ENCODE results near the gene DDX28. TPM values are rescaled to one million over a fixed set of nuclear protein-coding genes. Genes with fewer than 3 reads are reported as not detected.

DDX28 gene
- polyA plus RNA-seq, 3 donors, result 14.7 to 42.9 (median 27.7) TPM

- peaks cover 42 to 47% of the 10 kb centered on the region in 2 donors for H3K4me1 ChIP-seq (ENCODE audit: control insufficient read depth in 1 of 2, insufficient read depth in 2 of 2, low read length in 2 of 2)
- no peak for TF ChIP-seq CTCF (IDR thresholded peaks at IDR 0.05)
- no peaks in the 10 kb centered on the region for H3K27me3 ChIP-seq (ENCODE audit: control insufficient read depth in 2 of 2, insufficient read depth in 2 of 2, low read length in 2 of 2)
- peak overlapping the region in 1 of 2 donors; percentile 7 for H3K27ac ChIP-seq (ENCODE audit: low read depth in 1 of 2, low read length in 2 of 2)
- 62% methylated on average over 3 of the region's 3 CpGs for WGBS (ENCODE audit: insufficient coverage)
- no peaks in the 10 kb centered on the region for H3K9me3 Mint-ChIP-seq
- no peak overlapping the region for H3K9ac ChIP-seq (ENCODE audit: insufficient read depth, low read length, poor library complexity, severe bottlenecking)
- no peak for DNase-seq
- H3K36me3 Mint-ChIP-seq, result peaks cover 24 to 30% of the 10 kb centered on the region in 2 donors
- peak overlapping the region in 1 of 2 donors; percentile 53 for H3K4me3 Mint-ChIP-seq
- no peak overlapping the region for H3K4me3 ChIP-seq (replicated peaks in 1 of 3; ENCODE audit: low read depth in 2 of 3, low read length in 3 of 3)
- H3K9me3 ChIP-seq (replicated peaks in 1 of 2; ENCODE audit: control insufficient read depth in 1 of 2, insufficient read depth in 1 of 2, low read length in 2 of 2), result no peaks in the 10 kb centered on the region
- H3K4me2 ChIP-seq (replicated peaks; ENCODE audit: extremely low read depth, low read length, poor library complexity, severe bottlenecking), result no peak overlapping the region
- no peak overlapping the region for H2AFZ ChIP-seq (ENCODE audit: insufficient read depth, low read depth, low read length, poor library complexity, severe bottlenecking)
- peaks cover 59% of the 10 kb centered on the region for H3K4me1 Mint-ChIP-seq
- no peaks in the 10 kb centered on the region for H3K27me3 Mint-ChIP-seq (ENCODE audit: low read depth in 3 of 3)
- H3K79me2 ChIP-seq (ENCODE audit: insufficient read depth, low read length), result peaks cover 13% of the 10 kb centered on the region
- peak overlapping the region in 3 of 7 donors; percentile 64 to 86 (median 65) for H3K27ac Mint-ChIP-seq
- peaks cover 22 to 34% of the 10 kb centered on the region in 2 donors for H3K36me3 ChIP-seq (replicated peaks in 1 of 2; ENCODE audit: control insufficient read depth in 1 of 2, insufficient read depth in 2 of 2, low read length in 2 of 2)
- intact Hi-C loops (cut with micrococcal nuclease), result no loop called here
- H4K20me1 ChIP-seq (ENCODE audit: insufficient read depth, low read length), result peaks cover 36% of the 10 kb centered on the region
These were observed 34.4 kb downstream of the DDX28 start for GRCh38 chr16:67988675-67989074.

- Histone ChIP-seq H3K36me3 (replicated peaks in 1 of 2; ENCODE audit: control insufficient read depth in 1 of 2, insufficient read depth in 2 of 2, low read length in 2 of 2) (peaks cover 19 to 31% of the 10 kb centered on the region in 2 donors), H3K9ac (ENCODE audit: insufficient read depth, low read length, poor library complexity, severe bottlenecking) (no peak overlapping the region), H2AFZ (ENCODE audit: insufficient read depth, low read depth, low read length, poor library complexity, severe bottlenecking) (no peak overlapping the region), H3K79me2 (ENCODE audit: insufficient read depth, low read length) (peaks cover 8% of the 10 kb centered on the region), H4K20me1 (ENCODE audit: insufficient read depth, low read length) (peaks cover 31% of the 10 kb centered on the region), H3K4me2 (replicated peaks; ENCODE audit: extremely low read depth, low read length, poor library complexity, severe bottlenecking) (no peak overlapping the region), H3K27ac (ENCODE audit: low read depth in 1 of 2, low read length in 2 of 2) (no peak overlapping the region), H3K4me3 (replicated peaks in 1 of 3; ENCODE audit: low read depth in 2 of 3, low read length in 3 of 3) (no peak overlapping the region), H3K9me3 (replicated peaks in 1 of 2; ENCODE audit: control insufficient read depth in 1 of 2, insufficient read depth in 1 of 2, low read length in 2 of 2) (no peaks in the 10 kb centered on the region), H3K27me3 (ENCODE audit: control insufficient read depth in 2 of 2, insufficient read depth in 2 of 2, low read length in 2 of 2) (no peaks in the 10 kb centered on the region), H3K4me1 (ENCODE audit: control insufficient read depth in 1 of 2, insufficient read depth in 2 of 2, low read length in 2 of 2) (peaks cover 35 to 40% of the 10 kb centered on the region in 2 donors)
- no peak for DNase-seq
- Mint-ChIP-seq H3K4me1 (peaks cover 57% of the 10 kb centered on the region), H3K27me3 (ENCODE audit: low read depth in 3 of 3) (peaks cover 0 to 2% (median 0%) of the 10 kb centered on the region in 3 donors), H3K27ac (peak overlapping the region in 3 of 7 donors; percentile 6 to 73 (median 12)), H3K9me3 (peaks cover 0 to 6% (median 3%) of the 10 kb centered on the region in 7 donors), H3K36me3 (peaks cover 23 to 29% of the 10 kb centered on the region in 2 donors), H3K4me3 (no peak overlapping the region)
- TF ChIP-seq CTCF (IDR thresholded peaks at IDR 0.05), result no peak
- 87% methylated on average over 9 of the region's 11 CpGs for WGBS (ENCODE audit: insufficient coverage)
- intact Hi-C loops (cut with micrococcal nuclease), result no loop called here
These were observed 35.4 kb downstream of the DDX28 start for GRCh38 chr16:67987460-67988160.

All from CD14-positive monocyte (primary cell).